Measurements from ENCODE around the gene TMOD3.

TMOD3 gene

GRCh38 chr15:51936105-51936478 is 106.6 kb downstream of the TMOD3 start:
- Histone ChIP-seq H3K9me3 (ENCODE audit: insufficient read depth, low read length) (no peaks in the 10 kb centered on the region), H3K4me2 (ENCODE audit: low read length) (peak overlapping the region; percentile 75)

GRCh38 chr15:51938286-51938685 is 108.8 kb downstream of the TMOD3 start:
- Histone ChIP-seq H3K9ac (ENCODE audit: low read length) (no peak overlapping the region), H2AFZ (ENCODE audit: low read depth, low read length) (no peak overlapping the region), H3K79me2 (ENCODE audit: low read length) (no peaks in the 10 kb centered on the region), H3K9me3 (ENCODE audit: insufficient read depth, low read length) (no peaks in the 10 kb centered on the region), H3K4me2 (ENCODE audit: low read length) (no peak overlapping the region), H3K27me3 (ENCODE audit: low read depth, low read length) (no peaks in the 10 kb centered on the region), H3K36me3 (replicated peaks; ENCODE audit: low read depth, low read length) (peaks cover 35% of the 10 kb centered on the region), H3K27ac (ENCODE audit: low read length) (no peak overlapping the region), H4K20me1 (ENCODE audit: insufficient read depth, low read length) (0 out of 2 replicates have a peak, but pooled peaks cover 2% of the 10 kb centered on the region), H3K4me3 (ENCODE audit: low read length) (no peak overlapping the region), H3K4me1 (ENCODE audit: low read length) (peaks cover 23% of the 10 kb centered on the region)
- TF ChIP-seq EZH2phosphoT487 (IDR thresholded peaks at IDR 0.05; ENCODE audit: low read depth) = no peak
- no peak for TF ChIP-seq CTCF (IDR thresholded peaks at IDR 0.05; ENCODE audit: low read depth, low read length)

More at GRCh38 chr15:51936105-51936478, 106.6 kb downstream of the TMOD3 start:
- Histone ChIP-seq H3K4me3 (ENCODE audit: low read length) (peak overlapping the region; percentile 25; the same call in 1 of the 2 replicates), H3K27ac (ENCODE audit: low read length) (peak overlapping the region; percentile 86), H3K9ac (ENCODE audit: low read length) (peak overlapping the region; percentile 8; the same call in 1 of the 2 replicates), H3K27me3 (ENCODE audit: low read depth, low read length) (no peaks in the 10 kb centered on the region), H3K79me2 (ENCODE audit: low read length) (no peaks in the 10 kb centered on the region), H3K4me1 (ENCODE audit: low read length) (peaks cover 23% of the 10 kb centered on the region), H2AFZ (ENCODE audit: low read depth, low read length) (no peak overlapping the region), H3K36me3 (replicated peaks; ENCODE audit: low read depth, low read length) (peaks cover 25% of the 10 kb centered on the region), H4K20me1 (ENCODE audit: insufficient read depth, low read length) (0 out of 2 replicates have a peak, but pooled peaks cover 2% of the 10 kb centered on the region)
- TF ChIP-seq CTCF (IDR thresholded peaks at IDR 0.05; ENCODE audit: low read depth, low read length) (peak; percentile 14; the same call in 1 of the 2 replicates), EZH2phosphoT487 (IDR thresholded peaks at IDR 0.05; ENCODE audit: low read depth) (no peak)

GRCh38 chr15:51939216-51939615 is 109.8 kb downstream of the TMOD3 start:
- Histone ChIP-seq H3K36me3 (replicated peaks; ENCODE audit: low read depth, low read length) (peaks cover 35% of the 10 kb centered on the region), H3K9me3 (ENCODE audit: insufficient read depth, low read length) (no peaks in the 10 kb centered on the region), H3K4me2 (ENCODE audit: low read length) (no peak overlapping the region), H3K79me2 (ENCODE audit: low read length) (no peaks in the 10 kb centered on the region), H3K27ac (ENCODE audit: low read length) (no peak overlapping the region), H3K4me1 (ENCODE audit: low read length) (peaks cover 23% of the 10 kb centered on the region), H3K9ac (ENCODE audit: low read length) (no peak overlapping the region), H3K4me3 (ENCODE audit: low read length) (no peak overlapping the region), H4K20me1 (ENCODE audit: insufficient read depth, low read length) (0 out of 2 replicates have a peak, but pooled peaks cover 2% of the 10 kb centered on the region), H2AFZ (ENCODE audit: low read depth, low read length) (no peak overlapping the region), H3K27me3 (ENCODE audit: low read depth, low read length) (no peaks in the 10 kb centered on the region)
- TF ChIP-seq CTCF (IDR thresholded peaks at IDR 0.05; ENCODE audit: low read depth, low read length) (no peak), EZH2phosphoT487 (IDR thresholded peaks at IDR 0.05; ENCODE audit: low read depth) (no peak)

- H3K36me3 ChIP-seq (replicated peaks; ENCODE audit: low read depth, low read length) = peaks cover 46% of the 10 kb centered on the region
- H2AFZ ChIP-seq (ENCODE audit: low read depth, low read length) = no peak overlapping the region
- H3K4me2 ChIP-seq (ENCODE audit: low read length) = no peak overlapping the region
- H3K4me1 ChIP-seq (ENCODE audit: low read length) = peaks cover 25% of the 10 kb centered on the region
- no peaks in the 10 kb centered on the region for H4K20me1 ChIP-seq (ENCODE audit: insufficient read depth, low read length)
- no peaks in the 10 kb centered on the region for H3K27me3 ChIP-seq (ENCODE audit: low read depth, low read length)
- H3K79me2 ChIP-seq (ENCODE audit: low read length) = no peaks in the 10 kb centered on the region
- no peak for TF ChIP-seq EZH2phosphoT487 (IDR thresholded peaks at IDR 0.05; ENCODE audit: low read depth)
- no peak for TF ChIP-seq CTCF (IDR thresholded peaks at IDR 0.05; ENCODE audit: low read depth, low read length)
- no peaks in the 10 kb centered on the region for H3K9me3 ChIP-seq (ENCODE audit: insufficient read depth, low read length)
- no peak overlapping the region for H3K9ac ChIP-seq (ENCODE audit: low read length)
- H3K4me3 ChIP-seq (ENCODE audit: low read length) = no peak overlapping the region
- H3K27ac ChIP-seq (ENCODE audit: low read length) = peak overlapping the region; percentile 82
These were observed 117.7 kb downstream of the TMOD3 start for GRCh38 chr15:51947124-51947523.
